ENCODE measurements around the gene FOXP1. TPM values are rescaled to one million over a fixed set of nuclear protein-coding genes. Genes with fewer than 3 reads are reported as not detected.
A peak's percentile ranks its signal among the peaks of the same experiment; 100 is the strongest.

The FOXP1 gene
- total RNA-seq, 2 experiments from 2014 or later = 493 to 508 TPM

GRCh38 chr3:71060536-71060935 lies 523.0 kb downstream of the FOXP1 start:
- Mint-ChIP-seq H3K27ac (no peak overlapping the region), H3K4me3 (no peak overlapping the region), H3K9me3 (no peaks in the 10 kb centered on the region), H3K4me1 (ENCODE audit: low read depth) (peaks cover 70% of the 10 kb centered on the region), H3K36me3 (ENCODE audit: low read depth) (peaks cover 20% of the 10 kb centered on the region), H3K27me3 (no peaks in the 10 kb centered on the region)
- Histone ChIP-seq H3K36me3 (ENCODE audit: insufficient read depth, low read length) (no peaks in the 10 kb centered on the region), H3K9me3 (ENCODE audit: control insufficient read depth in 1 of 2, insufficient read depth in 1 of 2, low read length in 2 of 2) (no peaks in the 10 kb centered on the region), H3K4me3 (ENCODE audit: low read length) (peak overlapping the region; percentile 11), H3K27me3 (ENCODE audit: control insufficient read depth in 1 of 2, insufficient read depth in 2 of 2, low read length in 2 of 2) (no peaks in the 10 kb centered on the region), H3K4me1 (ENCODE audit: insufficient read depth, low read length) (peaks cover 15% of the 10 kb centered on the region), H3K27ac (ENCODE audit: low read depth in 1 of 2, low read length in 2 of 2) (peak overlapping the region in 1 of 2 donors; percentile 97)
- POLR2A ChIA-PET = interaction anchor here (0.6 to 8.1 kb wide), 9 partner anchors 10 to 431 kb away, joined by 3 to 104 read pairs (median 5); no protein-coding TSS in a partner anchor
- CTCF ChIA-PET = interaction anchor here (0.8 to 1.8 kb wide), 3 partner anchors 10 to 12 kb away, joined by 3 to 6 read pairs (median 5); no protein-coding TSS in a partner anchor
- intact Hi-C loops (cut with DNase I, micrococcal nuclease) = loop anchor here in 1 of 2 experiments (5.0 to 10.0 kb wide), 5 partner anchors 314 to 522 kb away; partner anchors contain the start of gene FOXP1
- no peak for TF ChIP-seq CTCF (IDR thresholded peaks at IDR 0.05)
- ATAC-seq (ENCODE audit: poor library complexity) (no peak), DNase-seq (peak in 3 of 14 experiments; percentile 35 to 57 (median 48))

- ChIA-PET POLR2A (interaction anchor here (1.2 to 1.3 kb wide), 4 partner anchors 8 to 430 kb away, joined by 3 to 5 read pairs (median 4); no protein-coding TSS in a partner anchor), CTCF (interaction anchor here (0.8 to 1.6 kb wide), 3 partner anchors 8 to 101 kb away, joined by 3 to 5 read pairs (median 5); no protein-coding TSS in a partner anchor)
- TF ChIP-seq CTCF (IDR thresholded peaks at IDR 0.05) = no peak
- Mint-ChIP-seq H3K9me3 (no peaks in the 10 kb centered on the region), H3K27ac (no peak overlapping the region), H3K36me3 (ENCODE audit: low read depth) (peaks cover 47% of the 10 kb centered on the region), H3K4me1 (ENCODE audit: low read depth) (peaks cover 100% of the 10 kb centered on the region), H3K27me3 (no peaks in the 10 kb centered on the region), H3K4me3 (peak overlapping the region; percentile 86)
- Histone ChIP-seq H3K27ac (ENCODE audit: low read depth in 1 of 2, low read length in 2 of 2) (peak overlapping the region in 1 of 2 donors; percentile 57), H3K4me1 (ENCODE audit: insufficient read depth, low read length) (peaks cover 29% of the 10 kb centered on the region), H3K36me3 (ENCODE audit: insufficient read depth, low read length) (peaks cover 16% of the 10 kb centered on the region), H3K9me3 (ENCODE audit: control insufficient read depth in 1 of 2, insufficient read depth in 1 of 2, low read length in 2 of 2) (no peaks in the 10 kb centered on the region), H3K27me3 (ENCODE audit: control insufficient read depth in 1 of 2, insufficient read depth in 2 of 2, low read length in 2 of 2) (no peaks in the 10 kb centered on the region), H3K4me3 (ENCODE audit: low read length) (peak overlapping the region; percentile 5)
- intact Hi-C loops (cut with DNase I, micrococcal nuclease) = no loop called here
- ATAC-seq (ENCODE audit: poor library complexity) (peak; percentile 24), DNase-seq (no peak)
Observed at GRCh38 chr3:71057526-71057894, 526.0 kb downstream of the FOXP1 start.

- POLR2A ChIA-PET = interaction anchor here (0.8 to 1.3 kb wide), 4 partner anchors 9 to 432 kb away, joined by 3 to 8 read pairs (median 4); no protein-coding TSS in a partner anchor
- intact Hi-C loops (cut with DNase I, micrococcal nuclease) = no loop called here
- H3K4me1 Mint-ChIP-seq (ENCODE audit: low read depth) = peaks cover 100% of the 10 kb centered on the region
- H3K4me3 Mint-ChIP-seq = peak overlapping the region; percentile 66
- no peak for TF ChIP-seq CTCF (IDR thresholded peaks at IDR 0.05)
- H3K4me1 ChIP-seq (ENCODE audit: insufficient read depth, low read length) = peaks cover 37% of the 10 kb centered on the region
- no peaks in the 10 kb centered on the region for H3K9me3 ChIP-seq (ENCODE audit: control insufficient read depth in 1 of 2, insufficient read depth in 1 of 2, low read length in 2 of 2)
- H3K27ac ChIP-seq (ENCODE audit: low read depth in 1 of 2, low read length in 2 of 2) = peak overlapping the region in 1 of 2 donors; percentile 31
- H3K36me3 ChIP-seq (ENCODE audit: insufficient read depth, low read length) = peaks cover 28% of the 10 kb centered on the region
- no peaks in the 10 kb centered on the region for H3K27me3 Mint-ChIP-seq
- H3K4me3 ChIP-seq (ENCODE audit: low read length) = no peak overlapping the region
- no peak overlapping the region for H3K27ac Mint-ChIP-seq
- H3K27me3 ChIP-seq (ENCODE audit: control insufficient read depth in 1 of 2, insufficient read depth in 2 of 2, low read length in 2 of 2) = no peaks in the 10 kb centered on the region
- ATAC-seq (ENCODE audit: poor library complexity) (no peak), DNase-seq (no peak)
- peaks cover 54% of the 10 kb centered on the region for H3K36me3 Mint-ChIP-seq (ENCODE audit: low read depth)
- no peaks in the 10 kb centered on the region for H3K9me3 Mint-ChIP-seq
- CTCF ChIA-PET = interaction anchor here (1.0 to 1.6 kb wide), 3 partner anchors 9 to 17 kb away, joined by 3 to 5 read pairs (median 5); no protein-coding TSS in a partner anchor
Observed at GRCh38 chr3:71056327-71056726, 527.2 kb downstream of the FOXP1 start.
